Brain pericyte (primary cell): Measurements from ENCODE around the gene GRIP1.
"Not testable (repeated sequence)": the region's sequence is repeated elsewhere in the genome, so short reads cannot be mapped to it uniquely, and the experiment has no call there.

Source experiments
- DNase-seq: peaks from one replicate; pipeline ENCODE4 v3.0.0-alpha.2; 2012; ENCODE audit warnings: low read depth, low spot score

GRIP1 gene

DNA sequence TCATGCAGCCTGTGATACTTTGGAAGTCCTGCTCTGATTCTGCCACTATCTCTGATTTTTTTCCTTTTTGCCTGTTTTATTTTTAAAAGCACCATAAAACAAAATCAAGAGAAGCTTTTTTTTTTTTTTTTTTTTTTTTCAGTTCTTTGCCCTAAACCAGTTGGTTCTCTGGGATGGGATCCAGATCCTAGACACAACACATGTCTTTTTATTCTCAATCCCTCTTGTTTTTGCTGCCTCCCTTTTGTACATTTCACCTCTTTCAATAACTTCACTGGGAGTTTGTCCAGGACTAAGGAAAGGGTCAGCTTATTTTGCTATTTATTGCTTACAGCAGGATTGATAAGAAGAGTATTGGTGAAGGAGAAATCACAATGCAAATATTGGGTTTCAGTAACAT is 139.4 kb downstream of the GRIP1 start:
- no peak for DNase-seq

DNA sequence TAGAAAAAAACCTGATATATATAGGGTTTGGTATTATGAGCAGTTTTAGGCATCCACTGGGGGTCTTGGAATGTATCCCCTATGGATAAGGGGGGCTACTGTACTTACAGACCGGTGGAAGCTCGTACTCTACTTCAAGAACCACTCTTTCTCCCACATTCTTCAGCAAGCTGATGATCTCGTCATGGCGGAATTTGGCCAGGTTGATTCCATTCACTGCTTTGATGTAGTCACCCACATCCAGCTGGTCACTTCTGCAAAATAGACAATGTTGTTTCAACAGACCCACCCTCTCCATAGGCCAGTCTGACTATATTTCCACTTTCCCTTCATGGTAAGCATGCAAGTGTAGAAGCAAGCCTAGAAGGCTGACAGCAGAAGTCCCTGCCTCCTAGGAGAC is 139.9 kb downstream of the GRIP1 start:
- DNase-seq, result no peak

DNA sequence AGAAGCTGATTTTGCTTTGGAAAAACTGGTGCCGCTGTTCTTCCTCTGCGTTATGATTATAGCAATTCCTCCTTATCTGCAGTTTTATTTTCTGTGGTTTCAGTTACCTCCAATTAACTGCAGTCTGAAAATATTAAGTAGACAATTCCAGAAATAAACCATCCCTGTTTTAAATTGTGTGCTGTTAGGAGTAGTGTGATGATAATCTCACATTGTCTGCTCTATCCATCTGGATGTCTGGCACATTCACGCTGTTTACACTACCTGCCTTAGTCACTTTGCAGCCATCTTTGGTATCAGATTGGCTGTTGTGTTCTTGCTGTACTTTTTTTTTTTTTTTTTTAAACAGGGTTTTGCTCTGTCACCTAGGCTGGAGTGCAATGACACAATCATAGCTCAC is 141.0 kb downstream of the GRIP1 start:
- DNase-seq, result no peak

DNA sequence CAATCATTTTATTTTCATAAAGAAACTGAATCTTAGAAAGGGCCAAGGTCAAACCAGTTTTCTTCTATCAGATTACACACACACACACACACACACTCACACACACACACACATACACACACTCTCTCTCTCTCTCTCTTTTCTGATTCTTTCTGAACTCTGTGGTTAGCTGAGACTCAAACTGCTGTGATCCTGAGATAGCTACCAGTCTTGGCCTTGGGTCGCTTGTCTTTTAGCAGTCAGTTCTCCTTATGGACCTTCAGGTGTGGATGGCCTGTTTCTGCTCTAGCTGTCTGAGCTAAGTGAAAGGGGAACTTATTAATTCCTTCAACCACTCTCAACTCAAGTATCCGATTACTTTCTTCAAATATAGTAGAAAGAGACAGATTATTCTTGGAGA is 145.1 kb downstream of the GRIP1 start:
- no peak for DNase-seq

DNA sequence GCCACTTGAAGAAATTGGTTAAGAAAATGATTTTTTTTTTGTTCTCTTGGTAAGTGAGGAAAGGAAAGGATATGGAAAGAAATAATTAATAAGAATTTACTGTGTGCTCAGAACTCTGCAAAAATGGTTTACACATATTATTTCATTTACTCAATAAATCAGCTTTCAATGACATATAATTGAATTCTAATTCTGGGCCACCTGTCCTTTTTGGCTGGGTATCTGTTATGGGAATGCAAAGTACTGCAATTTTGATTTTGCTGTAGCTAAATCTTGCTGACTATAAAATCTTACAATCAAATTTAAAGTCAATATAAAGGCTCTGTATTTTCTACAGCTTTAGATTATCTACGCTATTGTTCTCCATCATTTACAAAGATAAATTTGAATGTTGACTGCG is 147.1 kb downstream of the GRIP1 start:
- DNase-seq, result no peak

DNA sequence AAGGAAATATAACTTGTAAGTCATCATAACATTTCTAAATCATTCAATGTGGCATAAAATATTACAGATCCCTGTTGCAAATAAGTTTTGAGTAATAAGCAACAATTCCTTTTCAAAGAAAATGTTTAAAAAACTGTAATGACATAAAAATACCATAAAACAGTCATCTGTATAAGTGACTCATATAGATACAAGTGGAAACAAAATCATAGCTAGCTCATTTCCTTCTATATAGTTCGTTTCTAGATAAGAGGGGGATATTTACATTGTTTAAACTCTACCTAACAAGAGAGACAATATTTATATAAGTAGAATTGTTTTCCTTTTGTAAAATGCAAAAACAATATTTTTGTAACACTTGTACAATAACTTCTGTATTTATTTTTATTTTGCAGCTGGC is 148.9 kb downstream of the GRIP1 start:
- no peak for DNase-seq

DNA sequence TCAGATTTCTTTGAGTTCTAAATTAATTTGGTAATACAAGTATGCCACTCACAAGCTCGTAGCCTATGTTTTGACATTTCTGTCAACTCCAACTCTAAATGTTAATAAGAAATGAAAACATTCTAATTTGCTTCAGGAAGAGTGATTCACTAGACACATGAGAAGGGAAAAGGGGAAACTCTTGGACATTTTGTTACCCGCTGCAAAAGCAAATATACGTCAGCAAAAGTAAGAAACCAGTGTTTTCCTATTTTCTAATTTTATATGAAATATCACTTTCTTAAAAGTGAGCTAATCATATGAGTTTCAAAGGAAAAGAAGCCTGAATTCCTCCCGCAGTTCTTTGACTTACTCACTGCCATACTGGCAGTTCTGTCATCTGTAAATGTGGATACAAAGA is 162.3 kb downstream of the GRIP1 start:
- no peak for DNase-seq

DNA sequence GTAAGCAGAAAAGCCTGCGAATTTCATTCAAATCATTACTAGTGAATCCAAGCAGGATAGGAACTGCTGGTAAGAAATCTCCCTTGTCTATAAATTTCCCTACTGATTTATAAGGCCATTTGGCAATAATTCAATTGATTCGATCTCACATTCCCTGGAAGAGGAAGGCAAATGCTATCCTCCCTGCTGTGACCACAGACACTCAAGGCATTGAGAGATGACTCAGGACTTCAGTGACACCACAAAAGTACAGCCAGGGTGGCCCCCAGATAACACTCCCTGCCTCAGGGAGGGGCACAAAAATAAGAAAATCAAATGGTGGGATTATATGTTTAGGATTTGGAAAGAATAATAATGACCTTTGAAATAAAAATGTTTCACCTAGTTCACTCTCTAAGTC is 162.7 kb downstream of the GRIP1 start:
- DNase-seq, result no peak

DNA sequence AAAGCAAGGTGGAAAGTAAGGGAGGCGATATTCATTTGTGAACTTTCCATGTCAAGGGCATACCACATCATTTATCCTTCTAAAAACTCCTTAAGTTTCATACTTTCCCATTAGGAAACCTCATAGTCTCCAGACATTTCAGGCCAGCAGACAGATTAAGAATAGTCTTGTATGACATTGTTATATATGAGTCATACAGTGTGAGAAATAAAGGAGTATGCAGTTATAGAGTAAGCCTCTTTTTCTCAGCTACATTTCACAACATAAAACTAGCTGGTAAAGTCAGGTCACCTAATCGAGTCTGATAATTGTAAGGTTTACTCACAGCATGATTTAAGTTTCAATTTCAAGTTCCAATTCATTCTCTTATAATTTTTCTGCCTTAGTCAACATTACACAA is 164.3 kb downstream of the GRIP1 start:
- no peak for DNase-seq

DNA sequence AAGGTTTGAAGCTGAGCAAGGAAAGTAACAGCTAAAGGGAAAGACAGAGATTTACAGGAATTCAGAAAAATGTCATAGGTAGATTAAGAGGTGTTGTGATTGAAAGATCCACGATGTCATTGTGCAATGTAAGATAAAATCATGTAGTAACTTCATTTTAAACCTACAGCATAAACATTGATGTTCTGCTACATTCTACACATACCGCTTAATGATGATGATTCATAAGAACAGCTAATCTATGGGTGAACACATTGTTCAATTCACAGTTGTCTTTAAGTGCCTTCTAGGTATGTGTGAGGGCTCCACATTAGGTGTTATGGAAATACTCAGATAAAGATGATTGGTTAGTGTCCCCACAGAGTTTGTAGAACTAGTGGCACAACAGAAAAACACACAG is 170.9 kb downstream of the GRIP1 start:
- no peak for DNase-seq

DNA sequence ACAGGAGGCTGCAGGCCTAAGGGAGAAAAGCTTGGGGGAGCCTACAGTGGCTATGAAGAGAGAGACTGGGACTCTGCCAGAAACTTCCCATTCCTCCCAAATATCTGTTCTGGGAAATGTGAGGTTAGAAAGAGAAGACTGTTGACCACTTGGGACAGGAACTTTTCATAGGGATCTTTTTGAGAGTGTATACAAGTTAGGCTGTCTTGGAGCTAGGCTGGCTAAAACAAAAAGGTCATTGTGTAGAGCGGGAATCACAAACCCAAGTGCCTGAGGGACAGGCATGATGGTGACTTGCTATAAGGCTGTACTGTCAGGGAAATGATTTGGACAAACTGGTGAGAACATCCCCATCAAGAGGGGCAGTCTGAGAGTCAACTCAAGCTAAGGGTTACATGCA is 175.1 kb downstream of the GRIP1 start:
- DNase-seq, result no peak

DNA sequence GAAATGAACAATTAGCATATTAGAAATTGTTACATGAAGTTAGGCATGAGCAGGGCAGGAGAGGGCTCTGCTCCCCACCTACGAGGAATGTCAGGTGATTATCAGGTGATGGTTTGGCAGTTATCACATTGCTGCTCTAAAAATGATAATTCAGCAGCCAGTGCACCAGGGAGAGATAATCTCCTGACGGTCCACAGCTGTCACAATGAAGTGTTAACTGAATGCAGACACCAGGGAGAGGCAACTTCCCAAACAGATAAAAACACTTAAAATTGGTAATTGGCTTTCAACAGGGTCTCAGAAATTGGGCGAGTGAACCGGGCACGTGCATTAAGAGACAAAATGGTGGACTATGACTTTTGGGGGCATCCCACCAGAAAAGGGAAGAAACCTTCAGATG is 176.0 kb downstream of the GRIP1 start:
- no peak for DNase-seq

DNA sequence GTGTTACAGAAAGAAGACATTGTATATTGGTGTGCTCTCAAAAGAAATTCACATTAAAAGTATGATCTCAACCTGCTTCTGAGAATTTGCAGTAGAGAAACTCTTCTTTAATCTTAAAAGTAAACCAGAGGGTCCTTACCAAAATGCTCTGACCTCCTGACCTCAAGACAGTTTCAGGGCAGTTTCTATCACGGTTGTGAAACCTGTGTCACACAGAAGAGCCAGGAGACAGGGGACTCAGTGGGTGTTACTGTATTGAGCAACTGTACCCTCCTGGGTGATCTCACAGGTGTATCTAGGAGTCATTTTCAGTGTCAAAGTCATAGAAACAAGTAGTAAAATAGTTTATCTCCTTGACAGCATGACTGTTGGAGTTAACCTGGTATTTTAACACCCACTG is 178.0 kb downstream of the GRIP1 start:
- no peak for DNase-seq

DNA sequence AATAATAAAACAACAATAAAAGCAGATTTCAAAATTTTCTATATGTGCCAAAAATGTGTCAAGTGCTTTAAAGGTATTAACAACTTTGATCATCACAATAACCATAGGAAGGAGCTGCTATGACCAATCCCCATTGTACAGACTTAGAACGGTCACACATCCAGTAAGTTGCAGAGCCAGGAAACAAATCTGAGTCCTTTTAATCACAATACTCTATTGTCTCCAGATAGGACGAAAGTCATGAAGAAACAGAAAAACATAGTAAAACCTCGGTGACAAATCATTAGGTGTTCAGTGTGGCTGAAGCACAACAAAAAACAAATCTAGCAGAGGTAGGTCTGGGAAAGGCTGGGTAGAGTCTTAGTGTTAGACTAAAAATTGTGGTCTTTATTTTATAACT is 178.8 kb downstream of the GRIP1 start:
- no peak for DNase-seq

DNA sequence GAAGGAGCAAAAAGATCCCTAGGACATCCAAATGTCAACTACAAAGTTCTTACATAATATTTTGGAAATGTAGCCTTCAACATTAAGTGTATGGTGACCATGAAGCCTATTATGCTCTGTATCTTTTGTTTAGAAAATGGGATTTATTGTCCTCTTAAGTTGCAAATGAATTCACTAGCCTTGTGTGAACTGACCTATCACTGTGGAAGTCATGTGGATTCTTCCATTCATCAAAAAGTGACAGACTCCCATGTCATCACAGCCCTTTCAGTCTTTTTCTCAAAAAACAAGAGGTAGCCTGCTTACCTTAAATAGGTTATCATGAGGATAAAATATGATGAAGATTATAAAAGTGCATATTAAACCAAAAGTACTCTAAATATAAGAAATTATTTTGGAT is 179.9 kb downstream of the GRIP1 start:
- DNase-seq, result no peak

DNA sequence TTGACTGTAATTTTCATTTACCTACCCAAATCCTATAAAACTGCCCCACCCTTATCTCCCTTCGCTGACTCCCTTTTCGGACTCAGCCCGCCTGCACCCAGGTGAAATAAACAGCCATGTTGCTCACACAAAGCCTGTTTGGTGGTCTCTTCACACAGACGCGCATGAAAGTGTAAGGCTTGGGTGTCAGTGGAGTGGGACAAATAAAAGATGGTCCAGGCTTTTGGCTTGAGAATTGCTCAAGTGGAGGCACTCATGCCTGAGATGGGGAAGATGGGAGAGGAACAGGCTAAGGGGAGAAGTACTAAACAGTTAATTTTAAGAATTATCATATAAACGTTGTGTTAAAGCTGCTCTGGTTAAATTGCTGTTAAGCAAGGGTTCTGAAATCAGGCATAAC is 180.8 kb downstream of the GRIP1 start:
- DNase-seq, result not testable (repeated sequence)

DNA sequence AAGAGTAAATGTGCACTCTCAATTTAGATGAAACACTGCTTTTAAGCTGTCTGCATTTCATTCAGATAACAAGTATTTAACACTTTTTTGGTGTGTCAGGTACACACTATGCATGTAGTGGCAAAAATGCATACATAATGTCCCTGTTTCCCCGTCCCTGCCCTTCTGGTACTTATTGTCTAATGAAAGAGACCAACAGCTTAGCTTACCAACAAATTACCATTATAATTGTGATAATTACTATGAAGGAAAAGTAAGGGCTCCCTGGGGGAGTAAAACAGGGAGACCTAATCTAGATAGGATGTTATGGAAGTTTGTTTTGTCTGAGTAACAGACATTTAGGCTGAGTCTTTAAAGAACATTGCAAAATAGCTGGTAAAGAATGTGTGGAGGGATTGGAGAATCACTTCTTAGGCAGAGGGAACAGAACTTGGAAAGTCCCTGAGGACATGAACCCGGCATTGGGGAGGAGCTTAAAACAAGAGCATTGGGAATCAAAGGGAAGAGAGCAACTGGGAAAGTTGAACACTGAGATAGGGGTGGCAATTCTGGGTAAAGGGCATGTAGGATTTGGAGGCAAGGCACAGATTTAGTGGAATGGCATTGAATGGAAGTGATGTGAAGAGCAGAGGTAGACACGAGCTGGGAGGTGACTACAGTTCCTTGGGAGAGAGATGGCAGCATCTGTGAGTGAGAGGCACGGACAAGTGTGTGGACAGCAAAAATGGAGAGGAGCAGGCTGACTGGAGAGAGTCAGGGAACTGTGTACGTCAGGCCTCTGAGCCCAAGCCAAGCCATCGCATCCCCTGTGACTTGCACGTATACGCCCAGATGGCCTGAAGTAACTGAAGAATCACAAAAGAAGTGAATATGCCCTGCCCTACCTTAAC is 181.6 kb downstream of the GRIP1 start:
- DNase-seq, result no peak

DNA sequence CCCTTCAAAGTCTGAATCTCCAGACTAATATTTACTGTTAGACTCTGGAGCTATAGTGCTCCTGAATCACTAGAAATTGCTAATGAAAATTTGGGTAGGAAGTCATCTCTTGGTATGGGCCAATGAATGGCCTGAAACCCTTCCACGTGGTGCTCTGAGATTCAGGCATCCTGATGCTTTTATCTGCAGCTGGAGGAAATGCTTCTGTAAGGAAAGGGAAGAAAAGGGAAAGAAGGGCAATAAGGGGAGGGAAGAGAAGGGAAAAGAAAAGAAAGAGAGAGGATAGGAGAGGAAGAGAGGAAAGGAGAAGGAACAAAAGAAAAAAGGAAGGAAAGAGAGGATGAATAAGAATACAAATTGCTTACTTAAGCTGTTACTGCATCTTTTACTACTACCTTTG is 182.3 kb downstream of the GRIP1 start:
- no peak for DNase-seq

DNA sequence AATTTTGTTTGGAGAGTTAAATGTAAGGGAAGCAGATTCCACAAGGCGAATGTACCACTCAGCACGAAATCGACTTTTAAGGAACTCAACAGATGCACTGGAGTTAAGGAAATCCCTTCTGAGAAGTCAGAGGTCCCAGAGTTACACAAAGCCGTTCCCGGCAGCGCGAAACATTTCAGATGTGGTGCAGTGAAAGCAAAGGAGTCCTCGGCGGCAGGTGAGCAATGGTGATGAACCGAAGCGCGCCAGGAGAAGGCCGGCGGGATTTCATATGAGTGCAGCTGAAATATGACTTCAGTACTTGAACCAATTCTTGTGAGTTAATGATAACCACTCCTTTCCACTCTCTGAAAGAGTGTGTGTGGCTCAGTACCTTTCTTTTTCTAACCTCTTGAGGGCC is 183.2 kb downstream of the GRIP1 start:
- DNase-seq, result no peak

DNA sequence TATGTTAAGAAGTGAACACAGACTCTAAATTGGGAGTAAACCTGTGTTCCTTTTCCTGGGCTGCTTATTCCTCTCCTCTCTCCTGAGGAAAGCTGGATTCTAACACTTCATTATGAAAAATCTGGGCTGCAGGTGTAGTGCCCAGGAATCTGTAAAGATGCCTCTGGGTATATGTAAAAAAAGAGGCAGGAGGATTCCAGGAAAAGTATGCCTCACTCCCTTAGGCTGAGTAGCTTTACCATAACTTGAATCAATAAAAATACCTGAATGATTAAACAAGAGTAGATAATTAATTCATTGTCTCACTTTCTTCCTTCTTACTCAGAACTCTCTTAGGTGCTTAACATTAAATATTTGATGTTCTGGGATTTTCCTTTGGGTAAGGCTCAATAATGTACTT is 185.1 kb downstream of the GRIP1 start:
- no peak for DNase-seq

DNA sequence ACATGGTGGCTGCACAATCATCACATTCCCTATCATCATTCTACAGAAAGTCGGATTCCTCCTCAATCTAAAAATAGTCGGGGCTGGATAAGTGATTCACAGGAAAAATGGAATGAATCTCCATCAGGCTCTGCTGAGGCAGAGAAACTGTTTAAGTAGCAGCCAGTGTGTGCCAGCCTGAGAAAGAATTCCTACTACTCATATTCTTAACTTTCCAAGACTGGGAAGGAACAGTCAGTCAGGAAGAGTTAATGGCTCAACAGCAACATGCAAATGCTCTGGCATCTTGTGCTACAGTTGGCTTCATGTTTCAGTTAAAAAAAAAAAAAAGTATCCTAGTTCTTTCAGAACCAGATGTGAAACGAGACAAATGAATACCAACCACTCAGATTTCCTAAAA is 187.0 kb downstream of the GRIP1 start:
- no peak for DNase-seq

DNA sequence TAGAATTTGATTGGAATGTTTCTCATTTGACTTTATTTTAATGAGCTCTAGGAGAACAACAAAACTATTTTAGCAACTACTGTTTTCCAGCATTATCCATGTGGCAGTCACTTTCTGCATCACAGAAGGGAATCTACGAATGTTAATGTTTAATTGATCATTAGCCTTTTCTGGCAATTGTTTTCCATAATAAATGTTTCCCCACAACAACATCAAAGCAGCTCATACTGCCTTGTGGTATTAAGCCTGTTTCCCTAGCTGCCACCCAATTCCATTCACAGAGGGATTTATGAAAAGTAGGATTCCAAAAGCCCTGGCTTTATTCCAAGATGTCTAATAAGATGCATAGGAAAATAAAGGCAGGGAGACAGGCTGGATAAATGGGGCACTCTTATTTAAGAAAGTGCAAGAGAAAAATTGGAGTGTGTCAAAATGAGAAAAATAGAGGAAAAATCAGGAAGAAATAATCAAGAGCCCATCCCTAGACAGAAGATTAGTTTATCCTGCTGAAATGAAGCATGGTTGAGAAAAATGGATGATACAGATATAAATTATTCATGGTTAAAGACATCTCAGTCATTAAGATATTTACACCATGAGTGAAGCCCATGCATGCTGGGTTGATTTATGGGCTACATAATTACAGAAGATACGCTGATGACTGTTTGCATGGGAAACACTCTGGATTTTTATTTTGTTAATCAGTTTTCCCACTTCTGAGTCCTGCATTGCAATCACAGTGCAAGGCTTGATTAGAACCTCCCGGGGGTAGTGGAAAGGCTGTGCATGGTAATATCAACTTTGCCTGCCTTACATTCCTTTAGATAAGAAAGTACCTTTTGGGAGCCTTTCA is 196.3 kb downstream of the GRIP1 start:
- no peak for DNase-seq

DNA sequence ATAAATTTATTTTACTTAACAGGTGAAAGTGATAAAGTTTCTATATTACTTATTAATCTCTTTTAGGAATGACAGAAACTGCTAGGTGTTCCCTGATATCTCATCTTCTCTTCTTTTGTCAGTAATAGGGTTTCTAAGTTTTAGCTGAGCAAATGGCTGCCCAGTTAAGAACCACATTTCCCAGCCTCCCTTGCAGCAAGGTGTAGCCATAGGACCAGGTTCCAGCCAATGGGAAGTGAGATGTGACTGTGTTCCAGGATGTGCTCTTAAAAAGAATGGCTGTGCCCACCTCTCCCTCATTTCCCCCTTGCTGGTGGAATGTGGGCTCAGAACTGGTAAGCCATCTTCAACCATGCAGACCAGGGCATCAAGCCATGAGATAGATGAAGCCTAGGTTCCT is 210.9 kb downstream of the GRIP1 start:
- DNase-seq, result no peak
